ENCODE results near the gene RAB43.
"Not testable (repeated sequence)": the region's sequence is repeated elsewhere in the genome, so short reads cannot be mapped to it uniquely, and the experiment has no call there.

DNA sequence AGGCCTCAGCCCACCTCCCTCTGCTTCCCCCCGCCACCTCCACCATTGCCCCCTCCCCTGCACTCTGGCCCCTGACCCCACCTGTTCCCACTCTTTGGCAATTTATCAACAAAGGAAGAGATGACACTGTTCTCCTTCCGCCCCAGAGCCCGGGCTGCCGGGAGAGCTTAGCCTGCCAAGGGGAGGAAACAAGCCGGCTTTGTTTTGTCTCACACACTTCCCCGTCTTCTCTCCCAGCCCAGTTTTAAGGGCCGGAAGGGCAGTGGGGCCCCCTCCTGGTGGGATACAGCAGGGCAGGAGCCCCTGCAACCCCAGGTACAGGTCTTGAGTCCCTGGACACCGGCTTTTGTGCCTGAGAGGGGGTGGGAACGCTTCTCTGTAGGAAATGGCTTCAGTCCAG, 33.7 kb downstream of the RAB43 start:
- TF ChIP-seq, protein P1, sequence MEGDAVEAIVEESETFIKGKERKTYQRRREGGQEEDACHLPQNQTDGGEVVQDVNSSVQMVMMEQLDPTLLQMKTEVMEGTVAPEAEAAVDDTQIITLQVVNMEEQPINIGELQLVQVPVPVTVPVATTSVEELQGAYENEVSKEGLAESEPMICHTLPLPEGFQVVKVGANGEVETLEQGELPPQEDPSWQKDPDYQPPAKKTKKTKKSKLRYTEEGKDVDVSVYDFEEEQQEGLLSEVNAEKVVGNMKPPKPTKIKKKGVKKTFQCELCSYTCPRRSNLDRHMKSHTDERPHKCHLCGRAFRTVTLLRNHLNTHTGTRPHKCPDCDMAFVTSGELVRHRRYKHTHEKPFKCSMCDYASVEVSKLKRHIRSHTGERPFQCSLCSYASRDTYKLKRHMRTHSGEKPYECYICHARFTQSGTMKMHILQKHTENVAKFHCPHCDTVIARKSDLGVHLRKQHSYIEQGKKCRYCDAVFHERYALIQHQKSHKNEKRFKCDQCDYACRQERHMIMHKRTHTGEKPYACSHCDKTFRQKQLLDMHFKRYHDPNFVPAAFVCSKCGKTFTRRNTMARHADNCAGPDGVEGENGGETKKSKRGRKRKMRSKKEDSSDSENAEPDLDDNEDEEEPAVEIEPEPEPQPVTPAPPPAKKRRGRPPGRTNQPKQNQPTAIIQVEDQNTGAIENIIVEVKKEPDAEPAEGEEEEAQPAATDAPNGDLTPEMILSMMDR (IDR thresholded peaks at IDR 0.05) = not testable (repeated sequence)
- not testable (repeated sequence) for TF ChIP-seq POLR2A (IDR thresholded peaks at IDR 0.05)

Data from testis (tissue), 2 donors.